BLaER1 (cell line): Measurements from ENCODE around the gene HOXB7.

Experiments
- H3K27ac ChIP-seq: shearing (Covaris generic); formaldehyde crosslinking; 2 replicates; pipeline ENCODE4 v1.8.1; 2022
- H3K27me3 ChIP-seq: shearing (Covaris generic); formaldehyde crosslinking; 2 replicates; pipeline ENCODE4 v1.8.1; 2022
- H3K36me3 ChIP-seq: shearing (Covaris generic); formaldehyde crosslinking; 2 replicates; pipeline ENCODE4 v1.8.1; 2022
- H3K4me1 ChIP-seq: shearing (Covaris generic); formaldehyde crosslinking; 2 replicates; pipeline ENCODE4 v1.8.1; 2022
- H3K4me2 ChIP-seq: shearing (Covaris generic); formaldehyde crosslinking; 2 replicates; pipeline ENCODE4 v1.8.1; 2022
- H3K4me3 ChIP-seq: shearing (Covaris generic); formaldehyde crosslinking; 2 replicates; pipeline ENCODE4 v1.8.1; 2022
- H3K9ac ChIP-seq: shearing (Covaris generic); formaldehyde crosslinking; 2 replicates; pipeline ENCODE4 v1.8.1; 2022
- H3K9me3 ChIP-seq: shearing (Covaris generic); formaldehyde crosslinking; 2 replicates; pipeline ENCODE4 v1.8.1; 2022
- H4K20me1 ChIP-seq: shearing (Covaris generic); formaldehyde crosslinking; 2 replicates; pipeline ENCODE4 v1.8.1; 2022
- Cebpa-rat ChIP-seq: shearing (Covaris generic); IDR thresholded peaks from 2 replicates; pipeline ENCODE4 v1.8.1; 2022

HOXB7 gene

GRCh38 chr17:48603959-48604769, 6.7 kb downstream of the HOXB7 start:
- no peak overlapping the region for H3K27ac ChIP-seq
- H3K36me3 ChIP-seq = no peaks in the 10 kb centered on the region
- peaks cover 100% of the 10 kb centered on the region for H3K27me3 ChIP-seq
- H3K9ac ChIP-seq = no peak overlapping the region
- no peak overlapping the region for H3K4me3 ChIP-seq
- no peak for TF ChIP-seq Cebpa-rat
- H3K9me3 ChIP-seq = no peaks in the 10 kb centered on the region
- no peak overlapping the region for H3K4me2 ChIP-seq
- H4K20me1 ChIP-seq = peaks cover 99% of the 10 kb centered on the region
- H3K4me1 ChIP-seq = no peaks in the 10 kb centered on the region

GRCh38 chr17:48601539-48602425, 9.0 kb downstream of the HOXB7 start:
- no peaks in the 10 kb centered on the region for H3K4me1 ChIP-seq
- H3K36me3 ChIP-seq = no peaks in the 10 kb centered on the region
- no peak overlapping the region for H3K4me2 ChIP-seq
- H3K27me3 ChIP-seq = peaks cover 100% of the 10 kb centered on the region
- H3K4me3 ChIP-seq = no peak overlapping the region
- no peak overlapping the region for H3K9ac ChIP-seq
- H3K9me3 ChIP-seq = peaks cover 9% of the 10 kb centered on the region
- no peak for TF ChIP-seq Cebpa-rat
- no peak overlapping the region for H3K27ac ChIP-seq
- H4K20me1 ChIP-seq = peaks cover 99% of the 10 kb centered on the region

GRCh38 chr17:48601207-48601538, 9.6 kb downstream of the HOXB7 start:
- peaks cover 9% of the 10 kb centered on the region for H3K9me3 ChIP-seq
- H3K4me1 ChIP-seq = no peaks in the 10 kb centered on the region
- H3K36me3 ChIP-seq = no peaks in the 10 kb centered on the region
- H3K9ac ChIP-seq = no peak overlapping the region
- H3K27ac ChIP-seq = no peak overlapping the region
- no peak overlapping the region for H3K4me2 ChIP-seq
- no peak overlapping the region for H3K4me3 ChIP-seq
- TF ChIP-seq Cebpa-rat = no peak
- H4K20me1 ChIP-seq = peaks cover 99% of the 10 kb centered on the region
- H3K27me3 ChIP-seq = peaks cover 100% of the 10 kb centered on the region

GRCh38 chr17:48600244-48601098, 10.3 kb downstream of the HOXB7 start:
- Histone ChIP-seq H3K9ac (no peak overlapping the region), H3K27me3 (peaks cover 100% of the 10 kb centered on the region), H3K27ac (no peak overlapping the region), H3K4me1 (no peaks in the 10 kb centered on the region), H3K4me2 (no peak overlapping the region), H3K4me3 (no peak overlapping the region), H3K9me3 (peaks cover 9% of the 10 kb centered on the region), H4K20me1 (peaks cover 99% of the 10 kb centered on the region), H3K36me3 (no peaks in the 10 kb centered on the region)
- TF ChIP-seq Cebpa-rat = no peak

- Histone ChIP-seq H3K4me2 (no peak overlapping the region), H3K27me3 (peaks cover 100% of the 10 kb centered on the region), H3K36me3 (no peaks in the 10 kb centered on the region), H3K4me3 (no peak overlapping the region), H3K9ac (no peak overlapping the region), H3K4me1 (no peaks in the 10 kb centered on the region), H4K20me1 (peaks cover 99% of the 10 kb centered on the region), H3K27ac (no peak overlapping the region), H3K9me3 (peaks cover 9% of the 10 kb centered on the region)
- TF ChIP-seq Cebpa-rat = no peak
These were observed 11.5 kb downstream of the HOXB7 start for GRCh38 chr17:48599354-48599753.

- H3K27me3 ChIP-seq = peaks cover 100% of the 10 kb centered on the region
- no peak overlapping the region for H3K9ac ChIP-seq
- no peak overlapping the region for H3K4me2 ChIP-seq
- H4K20me1 ChIP-seq = peaks cover 98% of the 10 kb centered on the region
- no peaks in the 10 kb centered on the region for H3K4me1 ChIP-seq
- TF ChIP-seq Cebpa-rat = no peak
- no peak overlapping the region for H3K27ac ChIP-seq
- peaks cover 9% of the 10 kb centered on the region for H3K9me3 ChIP-seq
- no peak overlapping the region for H3K4me3 ChIP-seq
- no peaks in the 10 kb centered on the region for H3K36me3 ChIP-seq
These were observed 12.1 kb downstream of the HOXB7 start for GRCh38 chr17:48598736-48599135.

GRCh38 chr17:48597778-48598631, 12.8 kb downstream of the HOXB7 start:
- no peak overlapping the region for H3K4me2 ChIP-seq

GRCh38 chr17:48597528-48597777, 13.4 kb downstream of the HOXB7 start:
- TF ChIP-seq Cebpa-rat = no peak
- no peak overlapping the region for H3K4me3 ChIP-seq
- H3K9ac ChIP-seq = no peak overlapping the region
- H3K9me3 ChIP-seq = peaks cover 9% of the 10 kb centered on the region
- no peak overlapping the region for H3K27ac ChIP-seq
- H3K4me1 ChIP-seq = no peaks in the 10 kb centered on the region
- no peak overlapping the region for H3K4me2 ChIP-seq
- H3K27me3 ChIP-seq = peaks cover 100% of the 10 kb centered on the region
- H3K36me3 ChIP-seq = no peaks in the 10 kb centered on the region
- H4K20me1 ChIP-seq = peaks cover 96% of the 10 kb centered on the region

More at GRCh38 chr17:48597778-48598631, 12.8 kb downstream of the HOXB7 start:
- Histone ChIP-seq H3K4me3 (no peak overlapping the region), H3K27me3 (peaks cover 100% of the 10 kb centered on the region), H3K9ac (no peak overlapping the region), H3K36me3 (no peaks in the 10 kb centered on the region), H4K20me1 (peaks cover 96% of the 10 kb centered on the region), H3K9me3 (peaks cover 9% of the 10 kb centered on the region), H3K27ac (no peak overlapping the region), H3K4me1 (no peaks in the 10 kb centered on the region)
- TF ChIP-seq Cebpa-rat = no peak
